NCI-H345 treated with DMSO at 0.1 percent for 48 hours (cell line): ENCODE results near the gene PCBP4.
"Not testable (repeated sequence)": the region's sequence is repeated elsewhere in the genome, so short reads cannot be mapped to it uniquely, and the experiment has no call there.

Source experiments
- DNase-seq: peaks from one replicate; lab custom pipeline; 2025; ENCODE audit not compliant: unreplicated experiment; lab: John Stamatoyannopoulos, UW

The PCBP4 gene

DNA sequence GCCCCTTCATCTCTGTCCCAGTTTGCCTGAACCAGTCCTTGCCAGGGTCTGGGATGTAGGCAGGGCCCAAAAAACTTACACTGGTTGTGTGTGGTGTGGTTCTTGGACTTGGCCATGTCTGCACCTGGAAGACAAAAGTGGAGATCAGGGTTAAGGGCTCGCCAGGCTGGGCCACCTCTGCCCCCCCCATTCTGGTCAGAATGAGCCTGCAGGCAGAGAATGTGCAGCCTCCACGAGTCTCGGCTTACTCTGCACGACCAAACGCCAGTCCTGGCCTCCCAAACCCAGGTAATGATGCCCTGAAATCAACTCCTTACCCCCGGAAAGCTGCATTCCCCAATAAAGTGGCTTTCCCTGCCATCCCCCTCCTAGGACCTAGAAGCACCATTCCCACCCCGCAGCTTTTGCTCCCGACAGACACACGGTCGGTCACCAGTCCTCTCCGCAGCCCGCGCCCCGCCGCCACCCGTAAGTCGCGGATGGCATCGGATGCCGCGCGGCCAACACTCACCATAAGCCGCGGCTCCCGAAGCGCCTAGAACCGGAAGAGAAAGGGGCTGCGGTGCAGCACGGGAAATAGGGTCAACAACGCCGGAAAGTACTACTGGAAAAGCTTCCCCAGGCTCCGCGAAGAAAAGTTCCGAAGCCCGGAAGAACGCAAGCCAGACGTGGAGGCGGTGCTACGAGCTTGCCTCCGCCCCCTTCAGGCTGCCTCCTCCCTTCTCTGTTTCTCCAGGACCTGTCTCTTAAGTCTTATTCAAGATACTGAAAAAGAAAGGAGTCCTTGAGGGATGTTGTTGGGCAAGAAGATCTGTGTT is 28.3 kb upstream of the PCBP4 start, which contains the start of gene RPL29:
Gene RPL29, minus strand, starts transcription at position 550 of the 818 bp plus-strand sequence. Its CDS starts 434 bp downstream, at position 116.
- peak; percentile 78 for DNase-seq

DNA sequence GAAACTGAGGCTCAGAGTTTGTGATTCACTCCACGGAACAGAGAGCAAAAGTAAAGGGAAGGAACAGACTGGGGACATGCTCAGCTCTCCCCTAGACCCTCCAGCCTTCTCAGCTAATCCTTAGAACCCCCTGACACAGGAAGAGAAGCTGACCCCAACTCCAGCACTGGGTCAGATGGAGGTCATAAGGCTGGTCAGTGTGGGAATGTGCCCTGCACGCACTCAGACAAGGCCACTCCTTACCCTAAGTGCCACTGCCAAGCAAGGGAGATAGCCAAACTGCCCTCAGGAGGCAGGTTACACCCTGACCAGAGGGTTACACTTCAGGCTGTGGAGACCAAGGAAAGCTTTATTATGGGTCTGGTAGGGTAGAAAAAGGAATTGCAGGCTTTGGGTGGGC is 27.3 kb upstream of the PCBP4 start:
- DNase-seq, result no peak

DNA sequence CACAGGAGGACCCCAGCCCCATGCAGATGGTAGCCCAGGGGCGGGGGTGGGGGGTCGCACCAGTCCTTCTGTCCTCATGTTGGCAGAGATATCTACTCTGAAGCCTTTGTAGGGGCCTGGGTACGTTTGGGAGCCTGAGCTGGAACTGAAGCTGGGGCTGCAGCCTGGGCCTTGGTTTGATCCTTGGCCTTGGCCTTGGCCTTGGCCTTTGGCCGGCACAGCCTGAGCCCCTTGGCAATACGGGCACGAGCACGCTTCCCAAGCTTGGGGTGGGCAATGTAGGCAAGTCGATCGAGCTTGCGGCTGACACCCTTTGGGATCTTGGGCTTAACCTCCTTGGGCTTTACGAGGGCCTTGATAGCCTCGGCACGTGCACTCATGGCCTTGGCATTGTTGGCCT is 26.4 kb upstream of the PCBP4 start:
- not testable (repeated sequence) for DNase-seq

DNA sequence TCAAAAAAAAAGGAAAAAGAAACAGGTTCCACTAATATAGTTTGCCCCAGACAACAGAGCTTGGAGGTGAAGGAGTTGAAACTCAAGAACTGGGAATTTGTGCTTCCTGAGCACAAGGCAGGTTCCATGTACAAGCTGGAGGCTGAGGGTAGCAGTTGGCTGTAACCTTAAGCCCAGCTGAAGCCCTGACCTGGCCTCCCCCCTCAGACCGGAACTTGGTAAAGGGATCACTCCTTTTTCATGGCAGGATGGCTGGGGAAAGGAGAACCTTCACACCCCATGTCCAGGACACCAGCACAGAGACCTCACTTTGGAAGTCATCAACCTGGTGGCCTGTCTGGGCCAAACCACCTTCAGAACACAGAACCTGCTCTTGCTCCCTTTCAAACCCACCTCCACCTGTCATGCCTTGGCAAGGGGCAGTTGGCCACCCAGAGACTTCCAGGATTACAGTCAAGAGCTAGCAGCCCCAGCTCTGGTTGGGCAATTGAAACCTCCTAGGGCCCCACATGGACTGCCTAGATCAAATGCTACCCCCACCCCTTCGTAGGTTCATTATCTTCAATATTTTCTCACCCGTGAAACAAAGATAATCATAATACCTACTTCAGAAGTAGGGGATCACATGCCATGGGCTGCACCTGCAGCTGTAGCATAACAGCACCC is 24.9 kb upstream of the PCBP4 start:
- DNase-seq, result no peak

DNA sequence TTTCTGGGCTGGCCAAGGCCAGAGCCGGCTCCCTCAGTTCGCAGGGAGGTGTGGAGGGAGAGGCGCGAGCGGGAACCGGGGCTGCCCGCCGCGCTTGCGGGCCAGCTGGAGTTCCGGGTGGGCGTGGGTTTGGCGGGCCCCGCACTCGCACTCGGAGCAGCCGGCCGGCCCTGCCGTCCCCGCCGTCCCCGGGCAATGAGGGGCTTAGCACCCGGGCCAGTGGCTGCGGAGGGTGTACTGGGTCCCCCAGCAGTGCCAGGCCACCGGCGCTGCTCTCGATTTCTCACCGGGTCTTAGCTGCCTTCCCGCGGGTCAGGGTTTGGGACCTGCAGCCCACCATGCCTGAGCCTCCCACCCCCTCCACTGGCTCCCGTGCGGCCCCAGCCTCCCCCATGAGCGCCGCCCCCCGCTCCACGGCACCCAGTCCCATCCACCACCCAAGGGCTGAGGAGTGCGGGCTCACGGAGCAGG is 23.3 kb upstream of the PCBP4 start:
- not testable (repeated sequence) for DNase-seq

DNA sequence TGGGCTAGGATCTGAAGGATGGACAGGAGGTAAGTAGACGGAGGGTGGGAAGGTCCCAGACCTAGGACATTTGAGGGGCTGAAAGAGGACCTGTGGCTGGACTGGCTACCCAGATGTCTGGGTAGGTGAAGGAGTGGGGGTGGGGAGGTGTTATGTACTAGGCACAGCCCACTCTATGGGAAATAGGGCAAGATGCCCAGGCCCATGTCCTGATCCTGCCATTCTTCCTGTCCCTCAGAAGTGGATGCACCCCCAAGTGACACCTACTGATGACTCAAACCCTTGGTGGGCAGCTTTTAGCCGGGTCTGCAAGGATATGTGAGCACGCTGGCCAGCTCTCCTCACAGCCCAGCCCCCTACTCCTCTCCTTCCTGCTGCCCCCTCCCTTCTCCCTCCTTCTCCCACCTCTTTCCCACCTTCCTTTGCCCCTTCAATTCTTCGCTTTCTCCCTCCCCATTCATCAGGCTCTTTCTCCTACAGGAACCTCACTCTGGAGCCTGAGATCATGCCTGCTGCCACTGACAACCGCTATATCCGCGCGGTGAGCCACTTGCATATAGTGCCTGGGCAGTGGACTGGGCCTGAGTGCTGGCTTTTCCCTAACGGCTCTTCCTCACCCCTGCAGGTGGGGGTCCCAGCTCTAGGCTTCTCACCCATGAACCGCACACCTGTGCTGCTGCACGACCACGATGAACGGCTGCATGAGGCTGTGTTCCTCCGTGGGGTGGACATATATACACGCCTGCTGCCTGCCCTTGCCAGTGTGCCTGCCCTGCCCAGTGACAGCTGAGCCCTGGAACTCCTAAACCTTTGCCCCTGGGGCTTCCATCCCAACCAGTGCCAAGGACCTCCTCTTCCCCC is 21.3 kb upstream of the PCBP4 start:
- DNase-seq, result no peak

DNA sequence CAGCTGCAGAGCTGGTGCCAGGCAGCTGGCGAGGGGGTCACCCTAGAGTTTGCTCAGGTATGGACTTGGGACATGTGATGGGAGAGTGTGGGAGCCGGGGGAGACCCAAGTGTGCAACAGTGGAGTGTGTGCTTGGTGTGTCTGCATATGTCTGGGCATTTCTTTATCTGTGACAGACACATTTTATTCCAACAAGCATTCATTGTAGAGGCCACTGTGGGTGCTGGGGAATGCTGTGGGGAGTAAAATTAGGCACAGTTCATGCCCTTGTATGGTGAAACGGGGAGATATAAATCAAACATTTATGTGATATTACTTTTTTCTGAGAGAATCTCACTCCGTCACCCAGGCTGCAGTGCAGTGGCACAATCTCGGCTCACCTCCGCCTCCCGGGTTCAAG is 20.3 kb upstream of the PCBP4 start:
- no peak for DNase-seq

DNA sequence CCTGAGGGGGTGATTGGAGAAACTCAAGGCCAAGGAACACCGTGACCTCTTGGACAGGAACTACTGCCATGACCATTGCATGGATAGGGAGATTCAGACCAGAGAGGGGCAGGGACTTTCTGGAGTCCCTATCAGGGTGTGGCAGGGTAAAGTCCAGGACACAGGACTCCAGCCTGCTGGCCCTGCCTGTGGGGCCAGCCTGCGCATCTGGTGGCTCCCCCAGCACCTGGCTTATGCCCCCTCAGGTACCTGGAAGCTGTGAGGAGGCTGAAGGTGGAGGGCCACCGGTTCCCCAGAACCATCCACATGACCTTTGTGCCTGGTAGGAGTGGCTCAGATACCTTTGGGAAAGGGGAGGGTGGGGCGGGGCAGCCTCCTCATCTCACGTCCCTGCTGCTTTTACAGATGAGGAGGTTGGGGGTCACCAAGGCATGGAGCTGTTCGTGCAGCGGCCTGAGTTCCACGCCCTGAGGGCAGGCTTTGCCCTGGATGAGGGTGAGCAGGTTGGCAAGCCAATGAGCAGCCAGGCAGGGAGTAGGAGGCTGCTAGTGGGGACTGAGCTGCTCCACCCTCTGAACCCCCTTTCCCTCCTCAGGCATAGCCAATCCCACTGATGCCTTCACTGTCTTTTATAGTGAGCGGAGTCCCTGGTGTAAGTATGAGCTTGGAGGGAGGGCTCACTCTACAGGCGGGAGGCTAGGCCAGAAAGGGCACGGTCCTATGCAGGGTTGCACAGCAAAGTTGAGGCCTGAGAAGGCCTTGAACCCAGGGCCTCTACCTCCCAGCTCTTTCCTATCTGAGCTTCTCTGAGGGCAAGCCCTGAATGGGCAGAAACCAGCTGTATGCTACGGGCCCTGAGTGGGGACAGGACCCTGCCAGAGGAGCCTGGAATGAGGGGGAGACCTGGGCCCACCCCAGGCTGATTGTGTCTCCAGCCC is 19.0 kb upstream of the PCBP4 start:
- no peak for DNase-seq

DNA sequence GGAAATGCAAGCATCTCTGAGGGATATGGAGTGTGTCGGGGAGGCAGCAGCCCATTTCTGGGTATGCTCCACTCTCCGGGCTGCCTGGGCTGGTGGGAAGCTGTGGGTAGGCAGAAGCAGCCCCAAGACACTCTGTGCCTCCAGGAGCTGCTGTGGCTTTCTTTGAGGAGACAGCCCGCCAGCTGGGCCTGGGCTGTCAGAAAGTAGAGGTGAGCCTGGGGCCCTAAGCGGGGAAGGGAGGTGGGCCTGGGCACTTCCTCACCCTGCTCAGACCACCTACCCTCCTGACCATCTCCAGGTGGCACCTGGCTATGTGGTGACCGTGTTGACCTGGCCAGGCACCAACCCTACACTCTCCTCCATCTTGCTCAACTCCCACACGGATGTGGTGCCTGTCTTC is 17.8 kb upstream of the PCBP4 start:
- DNase-seq, result no peak

DNA sequence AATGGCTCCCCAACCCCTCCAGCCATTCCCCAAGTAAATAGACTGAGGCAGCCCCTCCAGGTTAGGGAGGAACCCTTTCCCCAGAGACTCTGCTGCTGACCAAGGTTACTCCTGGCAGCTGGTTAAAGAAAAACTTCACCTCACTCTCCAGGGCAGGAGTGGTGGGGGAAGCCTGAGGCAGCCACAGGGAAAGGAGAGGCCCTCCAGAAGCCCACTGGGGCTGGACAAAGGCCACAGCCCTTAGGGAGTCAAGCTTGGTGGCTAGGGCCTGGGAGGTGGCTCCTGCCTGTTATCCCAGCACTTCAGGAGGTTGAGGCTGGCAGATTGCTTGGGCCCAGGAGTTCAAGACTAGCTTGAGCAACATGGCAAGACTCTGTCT is 17.0 kb upstream of the PCBP4 start:
- DNase-seq, result no peak

DNA sequence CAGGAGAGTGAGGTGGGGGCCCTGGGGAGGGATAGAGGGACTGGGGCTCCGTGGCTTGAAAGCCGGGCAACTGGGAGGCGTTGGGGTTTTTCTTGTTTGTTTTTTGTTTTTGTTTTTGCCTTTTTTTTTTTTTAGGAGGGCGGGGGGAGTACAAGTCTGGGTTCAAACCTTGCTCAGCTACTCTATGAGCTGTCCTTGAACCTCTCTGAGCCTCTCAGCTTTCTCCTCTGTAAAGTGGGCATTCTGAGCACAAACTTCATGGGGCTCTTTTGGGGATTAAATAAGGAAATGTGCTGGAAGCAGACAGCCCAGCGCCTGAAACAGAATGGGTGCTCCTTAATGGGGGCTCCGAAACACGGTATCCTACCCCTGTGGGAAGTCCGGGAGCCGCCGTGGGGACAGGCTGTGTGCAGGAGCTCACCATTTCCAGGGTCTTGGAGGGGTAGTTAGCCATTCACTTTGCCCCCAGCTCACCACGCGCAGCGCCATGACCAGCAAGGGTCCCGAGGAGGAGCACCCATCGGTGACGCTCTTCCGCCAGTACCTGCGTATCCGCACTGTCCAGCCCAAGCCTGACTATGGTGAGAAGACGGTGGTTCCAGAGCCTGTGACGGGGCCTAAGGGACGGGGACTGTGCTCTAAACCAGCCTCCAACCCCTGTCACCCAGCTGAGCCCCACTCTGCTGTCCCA is 16.5 kb upstream of the PCBP4 start:
- no peak for DNase-seq

DNA sequence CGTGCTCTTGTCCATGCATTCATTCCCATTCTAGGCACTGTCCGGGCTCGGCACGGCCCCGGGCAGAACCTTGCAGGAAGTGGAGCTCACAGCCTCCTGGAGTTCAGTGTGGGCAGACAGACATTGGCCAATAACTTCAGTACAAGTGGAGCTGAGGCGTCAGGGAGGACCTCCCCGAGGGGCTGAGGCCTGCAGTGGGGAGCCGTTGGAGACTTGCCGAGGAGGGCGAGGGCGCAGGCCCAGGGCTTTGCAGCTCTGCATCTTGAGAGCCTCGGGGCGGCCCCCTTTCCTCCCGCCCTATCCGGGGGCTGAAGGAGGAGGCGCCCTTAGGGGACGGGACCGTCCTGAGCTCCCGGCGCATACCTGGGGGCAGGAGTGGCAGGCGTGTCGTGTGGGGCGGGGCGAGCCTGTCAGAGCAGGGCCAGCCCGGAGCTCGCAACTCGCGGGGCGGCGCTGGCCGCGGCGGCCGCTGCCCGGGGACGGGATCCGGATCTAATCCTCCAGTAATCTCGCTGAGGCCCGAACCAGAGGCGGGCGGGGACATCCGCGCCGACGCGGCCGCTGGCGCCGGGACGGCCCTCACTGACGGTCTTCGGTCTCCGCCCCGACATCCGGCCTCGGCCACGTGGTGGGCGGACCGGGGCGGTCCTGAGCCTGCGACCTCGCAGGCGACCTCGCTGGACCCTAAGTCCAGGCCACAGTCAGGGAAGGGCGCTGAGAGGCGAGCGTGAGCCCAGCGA is 15.8 kb upstream of the PCBP4 start, which contains the start of gene ACY1:
Gene ACY1, plus strand, starts transcription at position 698 of the 740 bp plus-strand sequence. CDS start 530 bp downstream, outside the sequence.
- no peak for DNase-seq

DNA sequence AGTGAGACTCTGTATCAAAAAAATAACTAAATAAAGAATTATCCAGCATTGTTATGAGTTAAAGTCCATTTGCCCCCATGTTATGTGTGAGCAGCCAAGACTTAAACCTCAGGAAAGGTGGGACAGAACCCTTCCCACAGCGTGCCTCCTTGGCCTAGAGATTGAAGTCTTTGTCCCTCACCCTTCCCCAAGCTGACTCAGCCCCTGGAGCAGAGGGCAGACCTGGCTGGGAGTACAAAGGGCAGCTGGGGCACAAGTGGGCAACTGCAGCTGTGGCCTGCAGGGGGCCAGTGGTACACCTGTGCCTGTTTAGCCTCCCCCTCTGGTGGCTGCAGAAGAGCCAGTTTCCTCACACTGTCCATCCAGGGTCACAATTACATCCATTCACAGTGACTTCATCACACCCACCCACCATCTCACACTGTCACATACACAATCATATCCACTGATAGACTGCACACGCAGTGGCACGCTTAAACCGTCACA is 15.1 kb upstream of the PCBP4 start:
- no peak for DNase-seq

DNA sequence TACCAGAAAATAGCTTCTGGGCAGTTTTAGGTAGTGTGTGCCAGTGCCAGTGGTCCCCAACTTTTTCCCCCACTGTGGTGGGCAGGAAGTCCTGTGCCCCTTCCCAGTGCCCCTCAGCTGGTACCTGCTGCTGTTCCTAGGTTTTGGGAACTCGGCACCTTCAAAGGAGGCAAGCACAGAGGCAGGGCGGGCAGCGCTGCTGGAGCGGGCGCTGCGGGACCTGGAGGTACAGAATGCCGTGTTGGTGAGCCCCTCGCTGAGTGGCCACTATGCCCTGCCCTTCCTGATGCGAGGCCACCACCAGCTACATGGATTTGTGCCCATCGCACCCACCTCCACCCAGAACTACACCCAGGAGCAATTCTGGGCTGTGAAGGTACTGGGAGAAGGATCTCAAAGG is 13.0 kb upstream of the PCBP4 start:
- DNase-seq, result no peak

DNA sequence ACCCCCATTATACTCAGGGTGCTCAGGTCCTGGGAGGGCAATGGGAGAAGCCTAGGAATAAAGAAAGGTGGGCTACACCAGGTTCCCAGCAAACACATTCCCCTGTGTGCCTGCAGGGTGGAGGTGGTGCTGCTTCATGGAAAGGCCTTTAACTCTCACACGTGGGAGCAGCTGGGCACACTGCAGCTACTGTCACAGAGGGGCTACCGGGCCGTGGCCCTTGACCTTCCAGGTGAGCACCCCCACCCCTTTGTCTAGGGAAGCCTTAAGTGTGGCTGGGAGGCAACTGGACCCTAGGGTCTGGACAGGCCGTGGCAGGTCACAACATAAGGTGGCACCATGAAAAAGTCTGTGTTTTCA is 10.9 kb upstream of the PCBP4 start:
- no peak for DNase-seq

DNA sequence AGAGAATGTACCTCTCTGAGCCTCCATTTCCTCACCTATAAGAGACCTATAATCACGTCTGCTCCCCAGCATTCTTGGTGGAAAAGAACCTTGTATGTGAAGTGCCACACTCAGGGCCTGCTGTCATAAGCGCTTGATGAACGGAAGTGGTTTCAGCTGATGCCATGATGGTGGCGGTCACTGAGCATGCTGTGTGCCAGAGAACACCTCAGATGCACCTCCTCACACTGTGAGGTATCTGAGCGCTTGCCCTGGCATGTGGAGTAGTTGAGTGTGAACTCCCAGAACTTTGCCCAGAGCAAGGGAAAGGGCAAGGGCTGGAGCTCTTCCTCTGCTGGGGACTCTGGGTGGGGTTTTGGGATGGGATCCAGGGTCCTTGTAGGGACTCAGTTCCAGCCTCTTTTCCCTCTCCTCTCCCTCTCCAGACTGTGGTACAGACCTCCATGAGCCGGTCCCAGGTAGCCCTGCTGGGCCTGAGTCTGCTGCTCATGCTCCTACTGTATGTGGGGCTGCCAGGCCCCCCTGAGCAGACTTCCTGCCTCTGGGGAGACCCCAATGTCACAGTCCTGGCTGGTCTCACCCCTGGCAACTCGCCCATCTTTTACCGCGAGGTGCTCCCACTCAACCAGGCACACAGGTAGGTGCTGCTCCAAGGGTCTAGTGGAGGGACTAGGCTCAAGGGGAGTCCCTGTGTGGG is 10.3 kb upstream of the PCBP4 start:
- no peak for DNase-seq

DNA sequence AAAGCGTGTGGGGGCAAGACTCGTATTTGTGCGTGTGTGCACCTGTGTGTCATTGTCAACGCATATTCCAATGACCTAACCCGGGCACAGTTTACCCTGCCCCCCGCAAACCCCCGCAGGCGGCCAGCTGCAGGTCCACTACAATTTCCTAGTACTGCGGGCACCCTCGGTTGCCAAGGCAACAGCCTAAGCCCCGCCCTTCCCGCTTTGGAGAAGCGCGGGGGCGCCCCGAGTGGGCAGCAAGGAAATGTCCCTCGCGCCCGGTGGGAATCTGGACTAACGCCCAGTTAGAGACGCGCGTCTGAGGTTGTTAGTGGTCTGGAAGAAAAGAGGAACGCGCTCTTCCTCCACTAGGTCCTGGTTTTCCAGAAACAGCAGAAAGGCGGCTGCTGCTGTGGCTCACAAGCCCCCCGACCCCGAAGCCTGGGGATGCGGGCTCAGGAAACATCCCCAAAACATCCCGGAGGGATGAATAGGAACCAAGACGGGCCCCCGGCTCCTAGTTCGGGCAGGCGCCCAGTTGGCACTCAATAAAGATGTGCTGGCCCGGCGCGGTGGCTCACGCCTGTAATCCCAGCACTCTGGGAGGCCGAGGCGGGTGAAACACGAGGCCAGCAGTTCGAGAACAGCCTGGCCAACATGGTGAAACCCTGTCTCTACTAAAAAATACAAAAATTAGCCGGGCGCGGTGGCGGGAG is 8.7 kb upstream of the PCBP4 start:
- DNase-seq, result no peak
